Activated CD8-positive, alpha-beta memory T cell treated with anti-CD3 and anti-CD28 coated beads, Interleukin-2, amount 50 U/mL, for 1 hour (primary cell): ENCODE data around the gene PPP1R3F.
"Not testable (repeated sequence)": the region's sequence is repeated elsewhere in the genome, so short reads cannot be mapped to it uniquely, and the experiment has no call there.

Experiments
- DNase-seq: peaks from one replicate; pipeline ENCODE4 v3.0.0-alpha.2; 2020; ENCODE audit errors: extremely low read depth

PPP1R3F gene

GRCh38 chrX:49273181-49273727 is 3.7 kb downstream of the PPP1R3F start:
- DNase-seq: peak; percentile 14

DNA sequence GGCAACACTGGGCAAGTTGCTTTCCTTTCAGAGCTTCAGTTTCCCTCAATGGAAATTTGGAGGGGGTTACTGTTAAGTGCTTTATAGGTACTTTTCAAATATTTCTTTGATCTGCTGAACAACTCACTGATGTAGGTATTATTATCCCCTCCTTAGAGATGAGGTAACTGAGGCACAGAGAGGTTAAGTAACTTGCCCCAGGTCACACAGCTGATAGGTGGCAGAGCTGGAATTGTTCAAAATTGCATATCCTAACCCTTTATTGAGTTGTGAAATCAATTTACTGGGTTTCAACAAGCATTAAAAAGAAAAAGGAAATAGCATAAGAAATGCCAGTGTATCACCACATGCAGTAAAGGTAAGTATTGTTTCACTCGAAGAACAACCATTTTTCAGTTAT is 6.6 kb downstream of the PPP1R3F start:
- DNase-seq: no peak

DNA sequence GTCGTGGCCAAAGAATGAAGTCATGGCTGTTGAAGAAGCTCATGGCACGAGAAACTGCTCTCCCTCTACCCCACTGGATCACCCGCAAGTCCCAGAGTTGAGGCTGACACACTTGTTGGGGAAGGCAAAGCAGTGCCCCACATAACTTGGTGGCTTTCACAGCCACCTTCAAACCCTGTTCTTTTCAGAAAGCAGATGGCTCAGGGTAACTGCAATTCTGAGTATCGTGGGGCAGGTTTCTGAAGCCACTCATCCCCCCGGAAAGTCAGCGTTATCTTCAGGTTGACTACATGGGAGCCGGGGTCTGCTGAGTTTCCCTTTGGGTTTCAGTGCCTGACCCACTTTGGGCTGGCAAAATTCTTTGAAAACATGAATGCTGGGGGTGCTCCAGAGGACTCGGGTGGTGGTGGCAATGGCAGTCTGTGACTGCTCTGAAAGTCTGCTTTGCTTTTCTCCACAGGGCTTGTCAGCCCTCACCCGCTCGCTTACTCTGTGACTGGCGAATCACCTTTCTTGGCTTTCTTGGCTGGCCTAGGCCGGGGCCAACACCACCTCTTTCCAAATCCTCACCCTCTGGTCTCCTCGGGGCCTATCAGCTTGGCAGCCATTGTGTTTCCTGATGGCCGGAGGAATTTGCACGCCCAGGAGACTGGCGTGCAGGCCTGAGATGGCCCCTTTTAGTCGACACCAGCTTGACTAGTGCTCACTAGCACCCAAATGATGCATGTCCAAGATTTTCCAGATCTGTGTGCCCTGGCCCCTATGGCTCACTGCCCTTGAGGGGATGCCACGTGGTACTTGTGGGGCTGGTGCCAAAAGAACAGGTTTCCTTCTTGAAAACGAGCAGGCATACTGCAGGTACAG is 7.3 kb downstream of the PPP1R3F start:
- DNase-seq: no peak

GRCh38 chrX:49277535-49277830 is 7.9 kb downstream of the PPP1R3F start:
- no peak for DNase-seq

DNA sequence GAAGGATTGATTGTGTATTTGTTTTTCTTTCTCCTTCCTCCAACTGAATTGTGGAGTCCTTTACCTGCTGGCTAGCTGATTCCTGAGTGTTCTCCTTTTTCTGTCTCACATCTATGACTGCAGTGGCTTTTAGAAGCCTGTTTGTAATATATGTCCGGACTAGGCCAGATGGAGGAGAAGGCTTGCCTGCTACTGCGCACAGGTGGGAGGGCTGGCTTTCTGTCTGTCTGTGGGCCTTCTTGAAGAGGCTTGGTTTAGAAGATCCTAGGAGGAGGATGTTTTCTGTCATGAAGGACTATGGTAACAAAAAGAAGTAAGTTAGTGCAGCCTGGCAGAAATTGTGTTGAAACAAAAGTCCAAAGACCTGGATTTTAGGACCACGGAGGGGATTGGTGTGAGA is 8.5 kb downstream of the PPP1R3F start:
- DNase-seq: no peak

- DNase-seq: no peak
Observed at GRCh38 chrX:49282647-49283011, 13.0 kb downstream of the PPP1R3F start.

- DNase-seq: no peak
Observed at GRCh38 chrX:49284212-49284611, 14.6 kb downstream of the PPP1R3F start.

GRCh38 chrX:49286136-49286535 is 16.5 kb downstream of the PPP1R3F start:
- no peak for DNase-seq

DNA sequence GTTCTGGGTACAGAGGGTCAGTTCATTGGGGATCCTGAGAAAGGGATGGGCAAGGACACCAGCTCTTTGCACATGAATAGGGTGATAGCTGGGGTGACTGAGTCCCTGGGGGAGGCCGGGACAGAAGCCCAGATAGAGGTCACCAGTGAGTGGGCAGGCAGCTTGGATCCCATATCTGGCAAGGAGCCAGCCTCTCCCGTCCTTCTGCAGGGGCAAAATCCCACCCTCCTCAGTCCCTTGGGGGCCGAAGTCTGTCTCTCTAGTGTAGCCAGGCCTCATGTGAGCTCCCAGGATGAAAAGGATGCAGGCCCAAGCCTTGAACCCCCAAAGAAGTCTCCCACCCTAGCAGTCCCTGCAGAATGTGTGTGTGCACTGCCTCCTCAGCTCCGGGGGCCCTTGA is 17.0 kb downstream of the PPP1R3F start:
- DNase-seq: no peak

DNA sequence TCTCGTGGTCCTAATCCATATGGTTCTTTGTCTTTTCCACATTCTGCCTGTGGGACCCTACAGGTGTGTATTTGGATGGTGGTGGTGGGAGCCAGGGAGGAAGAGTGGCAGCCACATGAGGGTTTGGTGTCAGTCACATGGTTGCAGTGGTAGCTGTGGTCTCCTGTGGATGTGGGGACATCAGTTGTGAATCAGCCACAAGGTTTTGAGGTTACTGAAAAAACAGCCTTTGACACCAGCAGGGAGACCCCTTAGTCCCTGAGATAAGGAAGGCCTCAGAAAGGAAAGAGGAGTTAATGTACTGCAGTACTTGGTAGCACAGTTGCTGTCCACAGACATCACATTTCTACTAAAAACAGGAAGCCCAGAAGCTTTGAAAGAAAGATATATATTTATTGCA is 18.1 kb downstream of the PPP1R3F start:
- no peak for DNase-seq

DNA sequence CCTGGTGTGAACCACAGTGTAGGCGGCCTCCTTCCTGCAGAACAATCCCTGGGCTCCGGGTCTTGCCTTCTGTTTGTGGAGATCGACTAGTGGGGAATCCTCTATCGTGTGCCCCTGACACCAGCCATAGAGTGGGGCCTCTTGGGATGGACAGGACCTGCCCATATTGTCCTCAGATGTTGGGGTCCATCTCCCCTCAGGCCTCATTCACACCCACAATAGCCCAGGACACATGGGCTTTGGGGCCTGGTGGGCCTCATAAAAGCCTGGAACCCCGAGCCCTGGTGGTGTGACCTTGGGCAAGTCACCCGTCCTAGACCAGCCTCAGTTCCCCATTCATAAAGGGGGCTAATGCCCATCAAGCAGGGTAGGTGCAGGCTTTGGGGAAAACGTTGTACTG is 20.6 kb downstream of the PPP1R3F start:
- DNase-seq: no peak

- no peak for DNase-seq
Observed at GRCh38 chrX:49291615-49292337, 22.2 kb downstream of the PPP1R3F start.

DNA sequence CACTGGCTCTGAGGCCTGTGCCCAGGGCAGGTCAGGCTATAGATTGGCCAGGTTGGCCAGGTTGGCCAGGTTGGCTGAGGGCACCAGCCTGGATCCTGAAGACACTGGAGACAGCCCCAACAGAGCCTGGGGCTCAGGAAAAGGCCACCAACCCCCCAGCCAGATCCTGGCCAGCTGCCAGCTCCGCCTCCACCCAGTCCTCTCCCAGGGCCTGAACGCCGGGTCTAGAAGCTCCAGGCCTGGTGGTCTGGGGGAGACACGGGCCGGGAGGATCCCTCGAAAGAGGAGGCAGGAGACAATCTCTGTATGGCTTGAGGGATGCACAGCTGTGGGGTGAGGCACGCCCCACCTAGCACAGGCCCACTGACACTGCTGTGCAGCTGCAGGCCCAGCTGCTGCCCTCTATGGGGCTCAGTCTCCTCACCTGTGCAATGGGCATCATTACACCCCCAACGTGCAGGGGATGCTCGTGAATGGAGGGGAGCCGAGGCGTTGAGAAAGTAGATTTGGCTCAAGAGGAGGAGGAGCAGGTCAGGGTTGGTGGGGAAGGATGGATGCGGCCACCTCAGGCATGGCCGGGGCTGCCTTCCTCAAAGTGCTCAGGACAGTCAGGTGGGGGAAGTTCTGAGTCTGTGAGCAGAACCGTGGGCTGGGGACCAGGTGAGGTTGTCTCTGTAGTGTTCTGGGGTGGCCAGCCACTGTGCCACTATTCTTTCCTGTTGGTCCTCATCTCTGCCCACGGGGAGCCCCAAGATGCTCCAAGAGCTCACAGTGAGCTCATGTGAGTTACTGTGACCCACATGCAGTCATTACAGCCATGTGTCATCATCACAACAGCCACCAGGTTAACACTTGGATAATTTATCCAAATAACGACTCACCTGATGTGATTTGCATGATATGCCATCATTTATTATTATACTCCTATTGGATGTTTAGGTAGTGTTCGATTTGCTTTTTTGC is 23.1 kb downstream of the PPP1R3F start:
- DNase-seq: no peak

GRCh38 chrX:49299293-49299692 is 29.7 kb downstream of the PPP1R3F start:
- DNase-seq: not testable (repeated sequence)

DNA sequence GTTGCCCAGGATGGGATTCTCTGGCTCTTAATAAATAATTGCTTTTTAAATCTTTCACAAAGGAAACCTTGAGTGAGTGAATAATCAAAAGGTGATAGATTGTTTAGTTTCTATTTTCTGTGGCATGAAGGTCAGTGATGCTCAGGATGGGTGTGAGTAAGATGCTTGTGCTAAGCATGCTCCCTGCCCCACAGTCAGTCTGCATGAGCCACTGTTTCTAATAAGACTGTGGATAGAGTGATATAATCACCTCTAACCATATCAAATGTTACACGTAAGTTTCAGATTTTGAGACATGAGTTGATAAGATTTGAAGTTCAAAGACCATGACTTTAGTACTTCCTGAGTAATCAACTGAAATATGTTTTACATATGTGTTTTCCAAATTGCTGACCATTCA is 31.1 kb downstream of the PPP1R3F start:
- DNase-seq: no peak

GRCh38 chrX:49303346-49303745 is 33.8 kb downstream of the PPP1R3F start, which contains the start of gene GAGE10:
TSS of gene GAGE10 (plus strand) at chrX:49303646. CDS start at chrX:49304860, 1,214 bp downstream.
- DNase-seq: no peak

DNA sequence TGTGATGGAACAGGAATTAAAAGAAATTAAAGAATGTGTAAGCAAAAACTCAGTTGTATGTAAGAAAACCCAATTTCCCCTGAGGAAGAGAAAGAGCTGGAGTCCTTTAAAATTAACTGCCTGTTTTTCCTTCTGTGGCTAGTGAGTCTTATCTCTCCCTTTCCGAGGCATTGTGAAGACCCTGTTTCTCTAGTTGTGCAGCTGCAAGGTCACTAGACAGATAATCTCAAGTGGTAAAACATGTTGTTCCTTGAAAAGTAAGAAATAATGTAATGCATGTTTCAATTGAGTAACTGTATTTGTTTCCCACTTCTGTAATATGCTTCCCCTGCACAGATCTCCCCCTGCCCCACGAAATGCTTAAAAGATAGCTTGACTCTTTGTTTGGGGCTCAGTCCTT is 38.2 kb downstream of the PPP1R3F start:
- DNase-seq: not testable (repeated sequence)

GRCh38 chrX:49308604-49309269 is 39.1 kb downstream of the PPP1R3F start:
- no peak for DNase-seq

DNA sequence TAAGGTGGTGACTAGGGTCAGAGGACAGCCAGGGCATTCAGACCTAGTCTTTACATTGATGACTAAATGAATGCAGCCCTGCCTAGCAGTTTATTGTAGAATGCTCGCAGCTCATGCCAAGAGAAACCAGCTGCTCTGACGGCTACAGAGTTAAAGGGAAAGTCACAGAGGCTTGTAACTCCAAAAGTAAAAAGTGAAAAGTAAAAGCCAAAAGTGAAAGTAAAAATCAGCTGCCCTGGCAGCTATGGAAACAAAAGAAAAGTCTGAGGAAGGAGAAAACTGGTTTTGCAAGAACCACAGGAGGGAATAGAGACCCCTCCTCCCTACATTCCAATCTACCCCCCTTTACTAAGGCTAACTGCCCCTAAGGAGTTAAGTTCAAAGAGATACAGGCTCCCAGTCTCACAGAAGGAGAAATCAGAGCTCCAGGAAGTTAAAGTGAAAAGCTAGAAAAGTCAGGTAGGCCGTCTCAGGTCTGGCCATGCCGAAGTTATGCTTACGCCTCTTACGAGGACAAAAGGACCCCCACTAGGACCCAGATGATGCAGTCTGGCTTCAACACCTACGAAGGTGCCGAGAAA is 39.9 kb downstream of the PPP1R3F start:
- DNase-seq: no peak

GRCh38 chrX:49310371-49310770 is 40.8 kb downstream of the PPP1R3F start:
- DNase-seq: no peak

DNA sequence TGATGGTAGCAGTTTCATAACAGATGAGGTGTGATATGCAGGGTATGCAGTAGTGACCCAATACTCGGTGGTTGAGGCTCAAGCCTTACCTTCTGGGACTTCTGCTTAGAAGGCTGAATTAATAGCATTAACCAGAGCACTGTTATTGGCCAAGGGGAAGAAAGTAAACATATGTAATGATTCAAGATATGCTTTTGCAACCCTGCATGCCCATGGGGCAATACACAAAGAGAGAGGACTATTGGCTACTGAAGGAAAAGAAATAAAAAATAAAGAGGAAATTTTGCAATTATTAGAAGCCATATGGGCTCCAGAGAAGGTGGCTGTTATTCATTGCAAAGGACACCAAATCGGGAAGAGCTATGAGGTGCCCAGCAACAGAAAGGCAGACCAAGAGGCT is 42.6 kb downstream of the PPP1R3F start:
- DNase-seq: no peak
